Ovary (tissue), 3 donors: Measurements from ENCODE around the gene NBPF20.
"Not testable (repeated sequence)": the region's sequence is repeated elsewhere in the genome, so short reads cannot be mapped to it uniquely, and the experiment has no call there.

ENCODE experiments used
- CTCF ChIP-seq, 3 donors: fragments of 450-650 bp in 2 of 3; fragments of 200-600 bp in 1 of 3; IDR thresholded peaks; one replicate each; pipeline versions ENCODE4 v1.5.1 to v1.8.0; 2016 to 2022; ENCODE audit warnings: antibody characterized with exemption in 3 of 3, mild to moderate bottlenecking in 1 of 3
- POLR2A ChIP-seq: fragments of 450-650 bp; IDR thresholded peaks from one replicate; pipeline ENCODE4 v1.6.1; 2017; ENCODE audit warnings: antibody characterized with exemption, mild to moderate bottlenecking, moderate library complexity
- donor health status: DM: no; HTN: no; CAD: no.

GRCh38 chr1:145460048-145460447 is 34.6 kb upstream of the NBPF20 start:
- TF ChIP-seq POLR2A; CTCF (IDR thresholded peaks at IDR 0.05): not testable (repeated sequence)
